Esophagus muscularis mucosa (tissue), 4 donors: ENCODE data around the gene TUBGCP2. TPM values are rescaled to one million over a fixed set of nuclear protein-coding genes. Genes with fewer than 3 reads are reported as not detected.

Source experiments
- DNase-seq: peaks from one replicate; pipeline ENCODE4 v3.0.0-alpha.2; 2017; ENCODE audit errors: extremely low spot score
- H3K27ac ChIP-seq, 4 donors: fragments of 200-600 bp; sonication (generic); replicated peaks in 1 of 4; 1 replicate in 3 of 4; 2 replicates in 1 of 4; pipeline ENCODE4 v1.5.1; 2016 to 2019; ENCODE audit warnings: mild to moderate bottlenecking in 1 of 4
- H3K27me3 ChIP-seq, 4 donors: fragments of 200-600 bp; sonication (generic); one replicate each; pipeline versions ENCODE4 v1.5.1 to v1.6.0; 2016 to 2019
- H3K36me3 ChIP-seq, 4 donors: fragments of 200-600 bp; sonication (generic); one replicate each; pipeline ENCODE4 v1.5.1; 2016 to 2019
- H3K4me1 ChIP-seq, 4 donors: fragments of 200-600 bp; sonication (generic); one replicate each; pipeline ENCODE4 v1.5.1; 2016 to 2019
- H3K4me3 ChIP-seq, 4 donors: fragments of 200-600 bp; sonication (generic); 1 replicate in 2 of 4; 2 replicates in 2 of 4; pipeline ENCODE4 v1.5.1; 2016 to 2019; ENCODE audit warnings: mild to moderate bottlenecking in 4 of 4, moderate library complexity in 1 of 4
- H3K9me3 ChIP-seq, 4 donors: fragments of 200-600 bp; sonication (generic); 1 replicate in 3 of 4; 2 replicates in 1 of 4; pipeline ENCODE4 v1.5.1; 2016 to 2019
- EP300 ChIP-seq: sonication (generic); formaldehyde crosslinking; IDR thresholded peaks from one replicate; pipeline ENCODE4 v1.6.1; 2017; ENCODE audit warnings: antibody characterized with exemption
- POLR2A ChIP-seq: fragments of 450-650 bp; IDR thresholded peaks from one replicate; pipeline ENCODE4 v1.6.1; 2017; ENCODE audit warnings: antibody characterized with exemption, moderate library complexity, mild to moderate bottlenecking, low read depth
- POLR2AphosphoS5 ChIP-seq, 2 donors: sonication (generic); formaldehyde crosslinking; IDR thresholded peaks; one replicate each; pipeline ENCODE4 v1.6.1; 2017; ENCODE audit warnings: antibody characterized with exemption in 2 of 2
- WGBS: methylation state at CpG from one replicate; pipeline ENCODE4 v1.1.5; 2018; 5-methylcytosine and 5-hydroxymethylcytosine counted together
- intact Hi-C: fragments of 100-400 bp; cut with DNase I; formaldehyde crosslinking; loops from one replicate; pipeline ENCODE4 v1.15.1; 2023
- total RNA-seq, 4 donors: library from RNA; depleted of rRNA; stranded (reverse); fragments of >200 nt; gene quantifications; one replicate each; pipeline versions ENCODE4 v1.1.0 to v1.2.1, GENCODE V29; 2016
- TF ChIP-seq, protein P1 (sequence below), 3 experiments: fragments of 200-600 bp in 2 of 3; fragments of 450-650 bp in 1 of 3; sonication (generic) in 2 of 3; IDR thresholded peaks; one replicate each; pipeline ENCODE4 v1.5.1; 2017 to 2019; ENCODE audit warnings: antibody characterized with exemption in 3 of 3, mild to moderate bottlenecking in 2 of 3, moderate library complexity in 1 of 3

TUBGCP2 gene, protein sequence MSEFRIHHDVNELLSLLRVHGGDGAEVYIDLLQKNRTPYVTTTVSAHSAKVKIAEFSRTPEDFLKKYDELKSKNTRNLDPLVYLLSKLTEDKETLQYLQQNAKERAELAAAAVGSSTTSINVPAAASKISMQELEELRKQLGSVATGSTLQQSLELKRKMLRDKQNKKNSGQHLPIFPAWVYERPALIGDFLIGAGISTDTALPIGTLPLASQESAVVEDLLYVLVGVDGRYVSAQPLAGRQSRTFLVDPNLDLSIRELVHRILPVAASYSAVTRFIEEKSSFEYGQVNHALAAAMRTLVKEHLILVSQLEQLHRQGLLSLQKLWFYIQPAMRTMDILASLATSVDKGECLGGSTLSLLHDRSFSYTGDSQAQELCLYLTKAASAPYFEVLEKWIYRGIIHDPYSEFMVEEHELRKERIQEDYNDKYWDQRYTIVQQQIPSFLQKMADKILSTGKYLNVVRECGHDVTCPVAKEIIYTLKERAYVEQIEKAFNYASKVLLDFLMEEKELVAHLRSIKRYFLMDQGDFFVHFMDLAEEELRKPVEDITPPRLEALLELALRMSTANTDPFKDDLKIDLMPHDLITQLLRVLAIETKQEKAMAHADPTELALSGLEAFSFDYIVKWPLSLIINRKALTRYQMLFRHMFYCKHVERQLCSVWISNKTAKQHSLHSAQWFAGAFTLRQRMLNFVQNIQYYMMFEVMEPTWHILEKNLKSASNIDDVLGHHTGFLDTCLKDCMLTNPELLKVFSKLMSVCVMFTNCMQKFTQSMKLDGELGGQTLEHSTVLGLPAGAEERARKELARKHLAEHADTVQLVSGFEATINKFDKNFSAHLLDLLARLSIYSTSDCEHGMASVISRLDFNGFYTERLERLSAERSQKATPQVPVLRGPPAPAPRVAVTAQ
- 10 to 100 TPM; 30.2 to 54.4 (median 39.0) TPM for total RNA-seq

GRCh38 chr10:133308421-133309099 is at the start of gene TUBGCP2, which contains the start of gene ZNF511:
Gene TUBGCP2, minus strand, starts transcription at chr10:133308872. Its CDS starts 5,931 bp downstream, at chr10:133302941.
Gene ZNF511, plus strand, starts transcription at chr10:133308914. Its CDS starts 30 bp downstream, at chr10:133308944.
- intact Hi-C loops, result no loop called here
- Histone ChIP-seq H3K27ac (peak within 1 kb of the TSS; percentile 94 to 98 (median 96)), H3K4me1 (peaks cover 15 to 51% (median 49%) of the 10 kb centered on the region in 4 donors), H3K27me3 (no peaks in the 10 kb centered on the region), H3K9me3 (no peaks in the 10 kb centered on the region), H3K36me3 (peaks cover 10 to 53% (median 37%) of the 10 kb centered on the region in 4 donors), H3K4me3 (peak within 1 kb of the TSS; percentile 90 to 100 (median 96))
- TF ChIP-seq POLR2AphosphoS5 (IDR thresholded peaks at IDR 0.05), result peak; percentile 83 to 91
- no peak for TF ChIP-seq EP300
- TF ChIP-seq, protein P1, sequence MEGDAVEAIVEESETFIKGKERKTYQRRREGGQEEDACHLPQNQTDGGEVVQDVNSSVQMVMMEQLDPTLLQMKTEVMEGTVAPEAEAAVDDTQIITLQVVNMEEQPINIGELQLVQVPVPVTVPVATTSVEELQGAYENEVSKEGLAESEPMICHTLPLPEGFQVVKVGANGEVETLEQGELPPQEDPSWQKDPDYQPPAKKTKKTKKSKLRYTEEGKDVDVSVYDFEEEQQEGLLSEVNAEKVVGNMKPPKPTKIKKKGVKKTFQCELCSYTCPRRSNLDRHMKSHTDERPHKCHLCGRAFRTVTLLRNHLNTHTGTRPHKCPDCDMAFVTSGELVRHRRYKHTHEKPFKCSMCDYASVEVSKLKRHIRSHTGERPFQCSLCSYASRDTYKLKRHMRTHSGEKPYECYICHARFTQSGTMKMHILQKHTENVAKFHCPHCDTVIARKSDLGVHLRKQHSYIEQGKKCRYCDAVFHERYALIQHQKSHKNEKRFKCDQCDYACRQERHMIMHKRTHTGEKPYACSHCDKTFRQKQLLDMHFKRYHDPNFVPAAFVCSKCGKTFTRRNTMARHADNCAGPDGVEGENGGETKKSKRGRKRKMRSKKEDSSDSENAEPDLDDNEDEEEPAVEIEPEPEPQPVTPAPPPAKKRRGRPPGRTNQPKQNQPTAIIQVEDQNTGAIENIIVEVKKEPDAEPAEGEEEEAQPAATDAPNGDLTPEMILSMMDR (IDR thresholded peaks at IDR 0.05), result peak in 1 of 3 experiments; percentile 40
- peak; percentile 51 for TF ChIP-seq POLR2A
- 0% methylated on average over 22 of the region's 89 CpGs for WGBS
- DNase-seq, result peak; percentile 94

- intact Hi-C loops, result no loop called here
- peak within 1 kb of the TSS; percentile 33 to 63 (median 44) for H3K27ac ChIP-seq
Measured at GRCh38 chr10:133357285-133358161, 48.9 kb upstream of the TUBGCP2 start, which contains the start of gene FUOM. Gene FUOM, minus strand, starts transcription at chr10:133358019. Its CDS starts 12 bp downstream, at chr10:133358007.

DNA sequence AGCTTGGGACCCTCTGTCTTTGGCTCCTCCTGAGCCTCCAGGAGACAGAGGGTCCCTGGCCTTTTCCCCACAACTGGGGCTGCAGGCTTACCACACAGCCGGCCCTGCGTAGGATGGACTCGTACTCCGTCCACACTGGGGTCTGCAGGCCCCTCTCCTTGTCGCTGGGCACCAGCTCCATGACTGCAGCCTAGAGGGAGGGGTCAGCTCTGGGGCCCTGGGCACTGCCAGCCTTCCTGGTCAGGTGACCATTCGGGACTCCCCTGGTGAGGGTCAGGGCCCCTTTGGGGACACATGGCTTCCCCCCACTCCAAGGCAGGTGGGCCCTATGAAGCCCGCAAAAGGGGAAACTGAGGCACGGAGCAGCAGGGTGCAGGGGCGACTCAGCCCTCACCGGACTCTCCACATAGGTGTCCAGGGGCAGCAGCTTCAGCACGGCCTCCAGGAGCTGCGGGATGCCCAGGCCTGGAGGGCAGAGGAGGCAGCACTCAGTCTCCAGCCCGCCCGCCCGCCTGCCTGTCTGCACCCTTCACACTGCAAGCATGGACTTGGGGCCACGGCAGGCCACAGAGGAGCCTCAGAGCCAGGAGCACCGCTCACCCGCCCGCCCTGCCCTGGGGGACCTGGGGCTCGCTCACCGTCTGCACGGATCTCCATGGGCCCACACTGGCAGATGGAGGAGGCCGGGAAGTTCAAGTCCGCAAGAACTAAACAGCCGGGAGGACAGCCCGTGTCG is 48.0 kb upstream of the TUBGCP2 start:
- Histone ChIP-seq H3K4me3 (peak overlapping the region; percentile 59 to 74 (median 62)), H3K4me1 (peaks cover 16 to 23% (median 17%) of the 10 kb centered on the region in 4 donors), H3K27ac (peak overlapping the region in 2 of 4 donors; percentile 37 to 52), H3K27me3 (peaks cover 0 to 55% (median 10%) of the 10 kb centered on the region in 4 donors), H3K9me3 (no peaks in the 10 kb centered on the region), H3K36me3 (peaks cover 0 to 5% (median 2%) of the 10 kb centered on the region in 4 donors)
- intact Hi-C loops, result no loop called here
- DNase-seq, result no peak
- 76% methylated on average over 5 of the region's 27 CpGs for WGBS
- TF ChIP-seq POLR2A, result no peak
- TF ChIP-seq EP300, result no peak
- TF ChIP-seq, protein P1 (IDR thresholded peaks at IDR 0.05), result no peak
- no peak for TF ChIP-seq POLR2AphosphoS5 (IDR thresholded peaks at IDR 0.05)

More at GRCh38 chr10:133357285-133358161, 48.9 kb upstream of the TUBGCP2 start, which contains the start of gene FUOM:
- peaks cover 0 to 13% (median 10%) of the 10 kb centered on the region in 4 donors for H3K36me3 ChIP-seq
- TF ChIP-seq POLR2AphosphoS5 (IDR thresholded peaks at IDR 0.05) (peak in 1 of 2 donors; percentile 44), EP300 (no peak)
- H3K27me3 ChIP-seq, result peaks cover 0 to 47% (median 10%) of the 10 kb centered on the region in 4 donors
- peak within 1 kb of the TSS; percentile 59 to 74 (median 62) for H3K4me3 ChIP-seq
- H3K4me1 ChIP-seq, result peaks cover 16 to 23% (median 17%) of the 10 kb centered on the region in 4 donors
- WGBS, result 0% methylated on average over 2 of the region's 83 CpGs
- no peak for DNase-seq
- no peaks in the 10 kb centered on the region for H3K9me3 ChIP-seq

DNA sequence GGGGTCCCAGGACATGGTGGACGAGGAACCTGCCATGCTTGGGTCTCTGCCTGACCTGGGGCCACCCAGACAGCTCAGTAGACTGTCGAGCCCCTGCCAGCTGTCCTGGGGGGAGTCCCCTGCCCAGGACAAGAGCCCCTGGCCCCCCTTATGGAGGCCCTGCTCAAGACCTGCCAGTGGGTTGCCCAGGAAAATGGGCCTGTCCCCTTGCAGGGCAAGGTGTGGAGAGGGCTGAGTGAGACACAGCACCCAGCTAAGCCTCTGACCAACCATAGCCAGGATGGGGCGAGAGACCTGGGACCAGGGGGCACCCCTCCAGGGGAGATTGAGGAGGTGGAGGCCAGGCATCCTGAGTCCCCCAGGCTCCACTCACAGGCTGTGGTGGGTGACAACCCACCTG is 47.3 kb upstream of the TUBGCP2 start:
- no peak for TF ChIP-seq EP300
- TF ChIP-seq POLR2A, result no peak
- TF ChIP-seq, protein P1 (IDR thresholded peaks at IDR 0.05), result no peak
- TF ChIP-seq POLR2AphosphoS5 (IDR thresholded peaks at IDR 0.05), result no peak
- Histone ChIP-seq H3K27me3 (peaks cover 0 to 63% (median 10%) of the 10 kb centered on the region in 4 donors), H3K27ac (no peak overlapping the region), H3K36me3 (peaks cover 0 to 4% (median 0%) of the 10 kb centered on the region in 4 donors), H3K4me1 (peaks cover 16 to 23% (median 17%) of the 10 kb centered on the region in 4 donors), H3K4me3 (no peak overlapping the region), H3K9me3 (no peaks in the 10 kb centered on the region)
- 100% methylated on average over 1 of the region's 3 CpGs for WGBS
- no peak for DNase-seq
- intact Hi-C loops, result no loop called here
